HG03196 (cell line): ENCODE data around the gene ZSWIM8.

Experiments used
- ATAC-seq: cut with Tn5 transposase; IDR thresholded peaks from one replicate; pipeline ENCODE4 v1.9.1; 2021; ENCODE audit not compliant: unreplicated experiment

Gene ZSWIM8

GRCh38 chr10:73796766-73797165 is 11.4 kb downstream of the ZSWIM8 start:
- no peak for ATAC-seq

- ATAC-seq, result no peak
These were observed 12.1 kb downstream of the ZSWIM8 start for GRCh38 chr10:73797324-73798025.

GRCh38 chr10:73798087-73798486 is 12.7 kb downstream of the ZSWIM8 start:
- ATAC-seq, result no peak

- ATAC-seq, result no peak
These were observed 13.6 kb downstream of the ZSWIM8 start for GRCh38 chr10:73798927-73799560.

GRCh38 chr10:73799899-73800559 is 14.6 kb downstream of the ZSWIM8 start:
- no peak for ATAC-seq

GRCh38 chr10:73800560-73801252 is 15.3 kb downstream of the ZSWIM8 start:
- no peak for ATAC-seq

GRCh38 chr10:73801253-73801590 is 15.8 kb downstream of the ZSWIM8 start:
- ATAC-seq, result no peak

- ATAC-seq, result no peak
These were observed 17.0 kb downstream of the ZSWIM8 start for GRCh38 chr10:73802276-73802991.

GRCh38 chr10:73803680-73804286 is 18.4 kb downstream of the ZSWIM8 start:
- no peak for ATAC-seq

- no peak for ATAC-seq
These were observed 21.0 kb downstream of the ZSWIM8 start for GRCh38 chr10:73806176-73806950.

- ATAC-seq, result no peak
These were observed 22.1 kb downstream of the ZSWIM8 start for GRCh38 chr10:73807471-73807870.

GRCh38 chr10:73808021-73808815 is 22.8 kb downstream of the ZSWIM8 start:
- ATAC-seq, result no peak

- ATAC-seq, result no peak
These were observed 23.8 kb downstream of the ZSWIM8 start for GRCh38 chr10:73809061-73809818.

- no peak for ATAC-seq
These were observed 24.9 kb downstream of the ZSWIM8 start for GRCh38 chr10:73810358-73810734.

- peak; percentile 27 for ATAC-seq
These were observed 25.5 kb downstream of the ZSWIM8 start for GRCh38 chr10:73810735-73811465.

GRCh38 chr10:73812657-73813056 is 27.3 kb downstream of the ZSWIM8 start:
- ATAC-seq, result no peak

GRCh38 chr10:73813333-73813732 is 27.9 kb downstream of the ZSWIM8 start:
- no peak for ATAC-seq
